Measurements from ENCODE around the gene DUSP9. TPM values are rescaled to one million over a fixed set of nuclear protein-coding genes. Genes with fewer than 3 reads are reported as not detected.
A peak's percentile ranks its signal among the peaks of the same experiment; 100 is the strongest.
"Not testable (repeated sequence)": the region's sequence is repeated elsewhere in the genome, so short reads cannot be mapped to it uniquely, and the experiment has no call there.

DUSP9 gene
- total RNA-seq, 1 donor from 2014 or later: not detected

GRCh38 chrX:153674219-153674851, 27.3 kb downstream of the DUSP9 start:
- no peak for ATAC-seq

DNA sequence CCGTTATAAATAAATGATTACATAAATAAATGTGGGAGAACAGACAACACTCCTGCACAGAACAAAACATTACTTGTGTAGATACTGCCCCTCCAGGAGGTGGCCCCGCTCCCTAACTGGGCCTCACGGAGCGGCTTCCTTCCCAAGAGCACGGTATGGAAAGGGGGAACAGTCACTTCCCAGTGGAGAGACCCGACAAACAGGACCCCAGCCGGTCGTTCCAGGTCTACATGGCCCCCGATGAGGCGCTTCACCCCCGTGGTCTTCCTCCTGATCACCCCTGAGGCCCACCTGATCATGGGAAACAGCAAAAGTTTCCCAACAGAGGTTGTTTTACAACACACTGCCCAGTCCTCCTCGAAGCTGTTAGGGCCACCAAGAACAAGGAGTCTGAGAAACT, 34.2 kb downstream of the DUSP9 start:
- no peaks in the 10 kb centered on the region for H3K36me3 ChIP-seq
- no peak for DNase-seq
- H3K27ac ChIP-seq: no peak overlapping the region
- TF ChIP-seq CTCF (IDR thresholded peaks at IDR 0.05): no peak
- intact Hi-C loops (cut with DNase I): no loop called here
- H3K4me1 ChIP-seq: no peaks in the 10 kb centered on the region
- ATAC-seq: no peak
- no peaks in the 10 kb centered on the region for H3K9me3 ChIP-seq
- H3K4me3 ChIP-seq: no peak overlapping the region
- no peaks in the 10 kb centered on the region for H3K27me3 ChIP-seq

More at GRCh38 chrX:153674219-153674851, 27.3 kb downstream of the DUSP9 start:
- Histone ChIP-seq H3K4me3 (no peak overlapping the region), H3K27ac (no peak overlapping the region), H3K36me3 (no peaks in the 10 kb centered on the region), H3K9me3 (no peaks in the 10 kb centered on the region), H3K4me1 (no peaks in the 10 kb centered on the region), H3K27me3 (peaks cover 4% of the 10 kb centered on the region)
- intact Hi-C loops (cut with DNase I): no loop called here
- no peak for DNase-seq
- TF ChIP-seq CTCF (IDR thresholded peaks at IDR 0.05): no peak

- intact Hi-C loops (cut with DNase I); H3K4me1 ChIP-seq; H3K9me3 ChIP-seq; H3K27me3 ChIP-seq; H3K4me3 ChIP-seq; H3K36me3 ChIP-seq; H3K27ac ChIP-seq; ATAC-seq: not testable (repeated sequence)
- peak; percentile 11 for DNase-seq
Observed at GRCh38 chrX:153683486-153683885, 36.5 kb downstream of the DUSP9 start.

- DNase-seq: peak; percentile 13
Observed at GRCh38 chrX:153684467-153685155, 37.6 kb downstream of the DUSP9 start.

GRCh38 chrX:153685156-153685536, 38.1 kb downstream of the DUSP9 start:
- Histone ChIP-seq H3K9me3 (no peaks in the 10 kb centered on the region), H3K27me3 (no peaks in the 10 kb centered on the region), H3K4me1 (no peaks in the 10 kb centered on the region), H3K27ac (no peak overlapping the region), H3K36me3 (no peaks in the 10 kb centered on the region), H3K4me3 (no peak overlapping the region)
- DNase-seq: peak; percentile 37
- intact Hi-C loops (cut with DNase I): no loop called here
- TF ChIP-seq CTCF (IDR thresholded peaks at IDR 0.05): no peak
- no peak for ATAC-seq

More at GRCh38 chrX:153684467-153685155, 37.6 kb downstream of the DUSP9 start:
- no peaks in the 10 kb centered on the region for H3K36me3 ChIP-seq
- H3K9me3 ChIP-seq: no peaks in the 10 kb centered on the region
- no peaks in the 10 kb centered on the region for H3K27me3 ChIP-seq
- H3K27ac ChIP-seq: no peak overlapping the region
- no peak for TF ChIP-seq CTCF (IDR thresholded peaks at IDR 0.05)
- H3K4me1 ChIP-seq: no peaks in the 10 kb centered on the region
- intact Hi-C loops (cut with DNase I): no loop called here
- no peak for ATAC-seq
- no peak overlapping the region for H3K4me3 ChIP-seq
